K562 (cell line): ENCODE results near the gene TDRD9. TPM values are rescaled to one million over a fixed set of nuclear protein-coding genes. Genes with fewer than 3 reads are reported as not detected.

Source experiments
- ATAC-seq: fragments of 200-7000 bp; cut with Tn5 transposase; 3 replicates; pipeline ENCODE4 v1.9.1; 2020; ENCODE audit warnings: moderate library complexity
- BruUV-seq: library from RNA; stranded (reverse); fragments of 400-500 nt; replicated peaks from 2 replicates; lab custom pipeline; 2021; lab: Mats Ljungman, UMichigan
- CTCF ChIA-PET: fragments of 300-600 bp; formaldehyde crosslinking; extraction: SDS; loops from one replicate; lab custom pipeline; 2021; ENCODE audit warnings: low intra/inter-chr PET ratio; lab: Yijun Ruan, JAX
- POLR2A ChIA-PET: fragments of 300-600, 350-650 bp; sonication (Branson Sonifier 250); formaldehyde crosslinking; extraction: SDS; loops from one replicate; lab custom pipeline; 2021; ENCODE audit warnings: antibody characterized with exemption, inconsistent platforms; lab: Yijun Ruan, JAX
- DNase-seq, 4 experiments: peaks; one replicate each; pipeline versions ENCODE4 v3.0.0 to v3.0.0-alpha.2; 2011 to 2018; ENCODE audit warnings: low spot score in 3 of 4, mixed read lengths in 3 of 4; ENCODE audit errors: extremely low read depth in 1 of 4
- FAIRE-seq: peaks from 2 replicates; lab custom pipeline; 2011; peaks lifted over from hg19 to GRCh38; lab: Jason Lieb, UNC
- H2AFZ ChIP-seq: 2 replicates; pipeline ENCODE4 v1.6.0; 2011; ENCODE audit warnings: low read depth, low read length, control low read depth, inconsistent platforms
- H3K27ac ChIP-seq: fragments of 200-600 bp; 3 replicates; pipeline ENCODE4 v1.8.0; 2011; ENCODE audit warnings: low read depth, mild to moderate bottlenecking, control low read depth, inconsistent platforms, low read length, moderate library complexity, mixed read lengths; ENCODE audit errors: extremely low read depth
- H3K27me3 ChIP-seq, 2 experiments: fragments of 300-600 bp in 1 of 2; 2 replicates in 1 of 2; 3 replicates in 1 of 2; pipeline versions ENCODE4 v1.6.0 to v1.8.0; 2011; ENCODE audit warnings: inconsistent platforms in 2 of 2, low read length in 2 of 2, mild to moderate bottlenecking in 1 of 2, mixed read lengths in 1 of 2, moderate library complexity in 1 of 2; ENCODE audit not compliant: control insufficient read depth in 2 of 2, insufficient read depth in 2 of 2
- H3K36me3 ChIP-seq: fragments of 300-600 bp; 3 replicates; pipeline ENCODE4 v1.8.0; 2011; ENCODE audit warnings: mild to moderate bottlenecking, low read length, inconsistent platforms; ENCODE audit not compliant: control insufficient read depth, insufficient read depth
- H3K4me1 ChIP-seq, 2 experiments: fragments of 200-600 bp in 1 of 2; replicated peaks in 1 of 2; 2 replicates in 1 of 2; 3 replicates in 1 of 2; pipeline versions ENCODE4 v1.5.1 to v1.8.0; 2011; ENCODE audit warnings: inconsistent platforms in 2 of 2, low read length in 2 of 2, mild to moderate bottlenecking in 1 of 2, mixed read lengths in 1 of 2, moderate library complexity in 1 of 2; ENCODE audit not compliant: control insufficient read depth in 2 of 2, insufficient read depth in 2 of 2
- H3K4me2 ChIP-seq: 2 replicates; pipeline ENCODE4 v1.6.1; 2011; ENCODE audit warnings: low read length, control low read depth, inconsistent platforms, mixed read lengths; ENCODE audit not compliant: insufficient read depth
- H3K4me3 ChIP-seq: fragments of 200-600 bp; sonication (generic), shearing (Covaris generic); 2 replicates; pipeline ENCODE4 v1.5.1; 2016; ENCODE audit warnings: control low read depth, inconsistent platforms
- H3K79me2 ChIP-seq: fragments of 200-600 bp; 3 replicates; pipeline ENCODE4 v1.8.0; 2011; ENCODE audit warnings: low read length, inconsistent platforms; ENCODE audit not compliant: control insufficient read depth, insufficient read depth
- H3K9ac ChIP-seq, 2 experiments: 2 replicates each; pipeline versions ENCODE4 v1.6.0 to v1.6.1; 2011; ENCODE audit warnings: low read depth in 2 of 2, low read length in 2 of 2, control low read depth in 1 of 2, inconsistent platforms in 1 of 2, mild to moderate bottlenecking in 1 of 2, mixed read lengths in 1 of 2; ENCODE audit not compliant: insufficient read depth in 1 of 2
- H3K9me1 ChIP-seq: one replicate; pipeline ENCODE4 v1.6.0; 2011; ENCODE audit warnings: inconsistent platforms, mild to moderate bottlenecking, low read length, moderate library complexity; ENCODE audit not compliant: control insufficient read depth, insufficient read depth
- H3K9me3 ChIP-seq: replicated peaks from 2 replicates; pipeline ENCODE4 v1.5.1; 2011; ENCODE audit warnings: low read depth, low read length, inconsistent platforms; ENCODE audit not compliant: control insufficient read depth, insufficient read depth
- H4K20me1 ChIP-seq: replicated peaks from 2 replicates; pipeline ENCODE4 v1.6.1; 2011; ENCODE audit warnings: low read length, inconsistent platforms, mixed read lengths; ENCODE audit not compliant: control insufficient read depth, insufficient read depth
- EGR1 ChIP-seq: fragments of 450-650 bp; conservative IDR thresholded peaks from 2 replicates; pipeline ENCODE4 v1.6.1; 2017; ENCODE audit warnings: mild to moderate bottlenecking
- ELF1 ChIP-seq: fragments of 200-800 bp; sonication (Bioruptor generic); IDR thresholded peaks from 2 replicates; pipeline ENCODE4 v1.6.1; 2016; ENCODE audit warnings: missing genetic modification characterization, missing compliant biosample characterization
- HOMEZ ChIP-seq: fragments of 250-450 bp; sonication (Bioruptor Pico); IDR thresholded peaks from 2 replicates; pipeline ENCODE4 v1.4.0; 2020; ENCODE audit warnings: mild to moderate bottlenecking, moderate library complexity
- MAFG ChIP-seq: fragments of 450-650 bp; conservative IDR thresholded peaks from 2 replicates; pipeline ENCODE4 v1.6.1; 2016; ENCODE audit warnings: missing genetic modification characterization, missing compliant biosample characterization
- MCM2 ChIP-seq: fragments of 450-650 bp; IDR thresholded peaks from 2 replicates; pipeline ENCODE4 v1.6.1; 2017; ENCODE audit warnings: low read depth, mild to moderate bottlenecking
- NFATC3 ChIP-seq: fragments of 450-650 bp; IDR thresholded peaks from 2 replicates; pipeline ENCODE4 v1.6.1; 2017; ENCODE audit warnings: mild to moderate bottlenecking
- NFE2 ChIP-seq: IDR thresholded peaks from 2 replicates; pipeline ENCODE4 v1.6.1; 2014; ENCODE audit warnings: antibody characterized with exemption, low read depth
- NKRF ChIP-seq: fragments of 450-650 bp; IDR thresholded peaks from 2 replicates; pipeline ENCODE4 v1.6.1; 2016; ENCODE audit warnings: borderline replicate concordance
- PHB ChIP-seq: fragments of 250-450 bp; sonication (Bioruptor Pico); IDR thresholded peaks from 2 replicates; pipeline ENCODE4 v1.5.0; 2021
- SETDB1 ChIP-seq: IDR thresholded peaks from one replicate; pipeline ENCODE4 v1.6.1; 2012; ENCODE audit warnings: low read length, control low read depth, inconsistent platforms
- SMAD3 ChIP-seq: fragments of 450-650 bp; formaldehyde crosslinking; conservative IDR thresholded peaks from 2 replicates; pipeline ENCODE4 v1.4.0; 2020; ENCODE audit warnings: mild to moderate bottlenecking
- SMC3 ChIP-seq: conservative IDR thresholded peaks from 2 replicates; pipeline ENCODE4 v1.6.1; 2011; ENCODE audit warnings: low read depth, low read length, improper control_type of control experiment; ENCODE audit not compliant: insufficient read depth
- TAF7 ChIP-seq: fragments of 450-650 bp; IDR thresholded peaks from 2 replicates; pipeline ENCODE4 v1.6.1; 2016; ENCODE audit warnings: missing genetic modification characterization, missing compliant biosample characterization
- TRIM25 ChIP-seq: fragments of 450-650 bp; IDR thresholded peaks from 2 replicates; pipeline ENCODE4 v1.7.0; 2016; ENCODE audit warnings: borderline replicate concordance
- USF1 ChIP-seq: sonication (generic); formaldehyde crosslinking; IDR thresholded peaks from 2 replicates; pipeline ENCODE4 v1.9.0; 2022; ENCODE audit warnings: mild to moderate bottlenecking, missing genetic modification reagents
- USF2 ChIP-seq: sonication (generic); formaldehyde crosslinking; IDR thresholded peaks from 2 replicates; pipeline ENCODE4 v1.5.0; 2020; ENCODE audit warnings: missing genetic modification reagents
- YBX1 ChIP-seq: fragments of 450-650 bp; IDR thresholded peaks from 2 replicates; pipeline ENCODE4 v1.7.1; 2016; ENCODE audit warnings: mild to moderate bottlenecking
- WGBS: fragments of 100-300 bp; shearing (Covaris generic); methylation state at CpG from one replicate; pipeline ENCODE4 v1.1.6; 2016; ENCODE audit warnings: low coverage, mixed read lengths; ENCODE audit not compliant: insufficient coverage; ENCODE audit errors: missing lambda C conversion rate; 5-methylcytosine and 5-hydroxymethylcytosine counted together
- in situ Hi-C: fragments of 300-500 bp; cut with MboI; formaldehyde crosslinking; loops from 4 replicates; pipeline ENCODE4 v1.15.0; 2018; ENCODE audit warnings: inconsistent platforms, mixed read lengths
- intact Hi-C: fragments of 100-400 bp; cut with micrococcal nuclease; formaldehyde crosslinking; loops from 2 replicates; pipeline ENCODE4 v1.14.2; 2022
- polyA plus RNA-seq, 8 experiments: library from polyadenylated mRNA; depleted of rRNA in 4 of 8; stranded (reverse) in 5 of 8; unstranded in 3 of 8; fragments of >200 nt; fragmentation: Nextera tagmentation in 2 of 8; fragmentation: Illumina TruSeq in 1 of 8; extraction: Ambion mirVana in 2 of 8; extraction: Trizol in 1 of 8; gene quantifications; 2 replicates each; pipeline versions ENCODE4 v1.2.1 to v1.2.3, GENCODE V29; 2011 to 2014; ENCODE audit warnings: inconsistent platforms in 1 of 8, missing spikeins in 1 of 8
- total RNA-seq, 7 experiments: library from RNA; depleted of rRNA in 6 of 7; stranded (reverse); fragments of >200 nt in 6 of 7; fragmentation: Illumina TruSeq in 2 of 7; extraction: Trizol in 2 of 7; gene quantifications; 2 replicates each; pipeline versions ENCODE4 v1.2.1 to v1.2.3, GENCODE V29; 2011 to 2021; ENCODE audit warnings: low replicate concordance in 1 of 7

The TDRD9 gene
- total and polyA plus RNA-seq, 9 of the 15 experiments (the other 6 are each of a cell fraction or from before 2014, with no cell fraction given) = 0.04 to 0.14 (median 0.04) TPM; not detected in 5

- Histone ChIP-seq H3K4me2 (no peak overlapping the region), H3K9me1 (no peaks in the 10 kb centered on the region), H3K9me3 (0 out of 2 replicates have a peak, but pooled peaks cover 2% of the 10 kb centered on the region), H2AFZ (no peak overlapping the region), H3K4me3 (no peak overlapping the region), H3K4me1 (no peaks in the 10 kb centered on the region), H4K20me1 (no peaks in the 10 kb centered on the region), H3K27ac (no peak overlapping the region), H3K36me3 (no peaks in the 10 kb centered on the region), H3K27me3 (no peaks in the 10 kb centered on the region; a peak in 1 of 5 replicates), H3K79me2 (no peaks in the 10 kb centered on the region), H3K9ac (no peak overlapping the region)
- 0% methylated on average over 4 of the region's 4 CpGs for WGBS
- FAIRE-seq (no peak), DNase-seq (peak in 1 of 4 experiments; percentile 8), ATAC-seq (no peak)
- ChIA-PET POLR2A (no interaction called here), CTCF (no interaction called here)
- BruUV-seq = no TSS peak
- in situ Hi-C loops = loop anchor here (10.0 kb wide), 1 partner anchor 571 kb away; no protein-coding TSS in a partner anchor
- intact Hi-C loops = no loop called here
- TF ChIP-seq USF2 (CRISPR knock-in tag) (peak; percentile 65), SMC3 (no peak), YBX1 (no peak), NFATC3 (no peak), NFE2 (no peak), EGR1 (no peak), TAF7 (no peak), ELF1 (tag) (0 out of 2 replicates have a peak, but pooled peaks have one; percentile 29), SMAD3 (CRISPR knock-in tag) (no peak), TRIM25 (no peak), NKRF (no peak), MAFG (tag) (no peak), PHB (CRISPR knock-in tag) (no peak), SETDB1 (no peak), USF1 (peak; percentile 67), MCM2 (no peak), HOMEZ (CRISPR knock-in tag) (no peak)
Measured at GRCh38 chr14:104073764-104074163, 145.5 kb downstream of the TDRD9 start.
